H9 (cell line): ENCODE data around the gene PCCA. TPM values are rescaled to one million over a fixed set of nuclear protein-coding genes. Genes with fewer than 3 reads are reported as not detected.

ENCODE experiments used
- DNase-seq: peaks from one replicate; pipeline ENCODE4 v3.0.0-alpha.2; 2017
- H2AFZ ChIP-seq: one replicate; pipeline ENCODE4 v1.6.1; 2013; ENCODE audit warnings: mild to moderate bottlenecking, low read length, control low read depth, moderate library complexity
- H2AK5ac ChIP-seq: 2 replicates; pipeline ENCODE4 v1.6.1; 2013; ENCODE audit warnings: low read length, control low read depth, mixed read lengths; ENCODE audit not compliant: insufficient read length
- H2BK120ac ChIP-seq: one replicate; pipeline ENCODE4 v1.6.1; 2013; ENCODE audit warnings: low read depth, mild to moderate bottlenecking, low read length, control low read depth, inconsistent platforms; ENCODE audit not compliant: poor library complexity, severe bottlenecking
- H2BK12ac ChIP-seq: 2 replicates; pipeline ENCODE4 v1.6.1; 2013; ENCODE audit warnings: low read length, control low read depth, mixed read lengths, low read depth; ENCODE audit not compliant: insufficient read length
- H2BK15ac ChIP-seq: 2 replicates; pipeline ENCODE4 v1.6.1; 2013; ENCODE audit warnings: low read depth, low read length, control low read depth
- H2BK20ac ChIP-seq: one replicate; pipeline ENCODE4 v1.6.1; 2013; ENCODE audit warnings: low read depth, mild to moderate bottlenecking, low read length, control low read depth, inconsistent platforms; ENCODE audit not compliant: poor library complexity, severe bottlenecking
- H2BK5ac ChIP-seq: 2 replicates; pipeline ENCODE4 v1.6.1; 2013; ENCODE audit warnings: low read length, control low read depth, mixed read lengths; ENCODE audit not compliant: insufficient read length
- H3K14ac ChIP-seq: 2 replicates; pipeline ENCODE4 v1.6.1; 2013; ENCODE audit warnings: low read length, control low read depth; ENCODE audit not compliant: insufficient read depth
- H3K18ac ChIP-seq: 2 replicates; pipeline ENCODE4 v1.6.1; 2013; ENCODE audit warnings: low read depth, mild to moderate bottlenecking, mixed read lengths, low read length, control low read depth; ENCODE audit not compliant: insufficient read length
- H3K23ac ChIP-seq: 2 replicates; pipeline ENCODE4 v1.6.1; 2013; ENCODE audit warnings: low read length, control low read depth, mixed read lengths, low read depth; ENCODE audit not compliant: insufficient read length
- H3K23me2 ChIP-seq: 2 replicates; pipeline ENCODE4 v1.6.1; 2013; ENCODE audit warnings: low read depth, mild to moderate bottlenecking, mixed read lengths, low read length, control low read depth; ENCODE audit not compliant: insufficient read length, poor library complexity, severe bottlenecking
- H3K27ac ChIP-seq: 2 replicates; pipeline ENCODE4 v1.5.1; 2013; ENCODE audit warnings: low read length, control low read depth, mixed read lengths, low read depth; ENCODE audit not compliant: insufficient read length
- H3K27me3 ChIP-seq: 2 replicates; pipeline ENCODE4 v1.6.1; 2013; ENCODE audit warnings: low read length, control low read depth, inconsistent platforms; ENCODE audit not compliant: insufficient read depth
- H3K4ac ChIP-seq: 2 replicates; pipeline ENCODE4 v1.6.1; 2013; ENCODE audit warnings: low read depth, mild to moderate bottlenecking, control low read depth, inconsistent platforms, low read length, moderate library complexity
- H3K4me1 ChIP-seq: 2 replicates; pipeline ENCODE4 v1.6.1; 2013; ENCODE audit warnings: low read length, control low read depth, inconsistent platforms; ENCODE audit not compliant: insufficient read depth
- H3K4me2 ChIP-seq: 2 replicates; pipeline ENCODE4 v1.6.1; 2013; ENCODE audit warnings: low read length, control low read depth, mixed read lengths; ENCODE audit not compliant: insufficient read length, insufficient read depth
- H3K56ac ChIP-seq: 2 replicates; pipeline ENCODE4 v1.6.1; 2013; ENCODE audit warnings: low read depth, mild to moderate bottlenecking, mixed read lengths, low read length, control low read depth; ENCODE audit not compliant: insufficient read length
- H3K79me1 ChIP-seq: 2 replicates; pipeline ENCODE4 v1.6.1; 2013; ENCODE audit warnings: low read depth, mild to moderate bottlenecking, moderate library complexity, low read length, control low read depth, inconsistent platforms; ENCODE audit not compliant: insufficient read depth, poor library complexity, severe bottlenecking
- H3K79me2 ChIP-seq: 2 replicates; pipeline ENCODE4 v1.6.1; 2013; ENCODE audit warnings: low read length, control low read depth, inconsistent platforms; ENCODE audit not compliant: insufficient read depth
- H3K9ac ChIP-seq: 2 replicates; pipeline ENCODE4 v1.6.1; 2013; ENCODE audit warnings: low read length, control low read depth, mixed read lengths; ENCODE audit not compliant: insufficient read length; ENCODE audit errors: extremely low read depth
- H3K9me3 ChIP-seq: one replicate; pipeline ENCODE4 v1.6.1; 2013; ENCODE audit warnings: low read depth, low read length, inconsistent platforms; ENCODE audit not compliant: control insufficient read depth
- H3T11ph ChIP-seq: one replicate; pipeline ENCODE4 v1.6.1; 2013; ENCODE audit warnings: mild to moderate bottlenecking, low read length, control low read depth, inconsistent platforms
- H4K20me1 ChIP-seq: one replicate; pipeline ENCODE4 v1.6.1; 2013; ENCODE audit not compliant: control insufficient read depth, insufficient read length, insufficient read depth
- H4K5ac ChIP-seq: 2 replicates; pipeline ENCODE4 v1.6.1; 2013; ENCODE audit warnings: low read depth, mild to moderate bottlenecking, mixed read lengths, low read length, control low read depth; ENCODE audit not compliant: insufficient read length
- H4K8ac ChIP-seq: replicated peaks from 2 replicates; pipeline ENCODE4 v1.6.1; 2013; ENCODE audit warnings: low read length, control low read depth, mixed read lengths, low read depth; ENCODE audit not compliant: insufficient read length
- H4K91ac ChIP-seq: 2 replicates; pipeline ENCODE4 v1.6.1; 2013; ENCODE audit warnings: low read depth, mild to moderate bottlenecking, moderate library complexity, mixed read lengths, low read length, control low read depth; ENCODE audit not compliant: insufficient read length
- H3K27ac Mint-ChIP-seq, 3 experiments: 2 replicates in 2 of 3; 3 replicates in 1 of 3; pipeline ENCODE4 v1.8.0; 2020 to 2021; ENCODE audit warnings: mixed read lengths in 3 of 3, mild to moderate bottlenecking in 1 of 3, moderate library complexity in 1 of 3
- H3K27me3 Mint-ChIP-seq: 2 replicates; pipeline ENCODE4 v1.8.0; 2021; ENCODE audit warnings: low read depth, mild to moderate bottlenecking, moderate library complexity, mixed read lengths
- H3K36me3 Mint-ChIP-seq, 3 experiments: 2 replicates in 2 of 3; 3 replicates in 1 of 3; pipeline ENCODE4 v1.8.0; 2020 to 2021; ENCODE audit warnings: low read depth in 3 of 3, mixed read lengths in 3 of 3; ENCODE audit not compliant: insufficient read depth in 1 of 3
- H3K4me1 Mint-ChIP-seq, 2 experiments: 2 replicates each; pipeline ENCODE4 v1.8.0; 2020; ENCODE audit warnings: mixed read lengths in 2 of 2
- H3K4me3 Mint-ChIP-seq, 2 experiments: 2 replicates in 1 of 2; 3 replicates in 1 of 2; pipeline ENCODE4 v1.8.0; 2020 to 2021; ENCODE audit warnings: mild to moderate bottlenecking in 2 of 2, mixed read lengths in 2 of 2, moderate library complexity in 1 of 2
- H3K9me3 Mint-ChIP-seq, 2 experiments: 2 replicates in 1 of 2; 3 replicates in 1 of 2; pipeline ENCODE4 v1.8.0; 2020; ENCODE audit warnings: mild to moderate bottlenecking in 2 of 2, mixed read lengths in 2 of 2, moderate library complexity in 1 of 2
- WGBS: extraction: QIAGEN DNeasy Blood & Tissue Kit; methylation state at CpG from one replicate; pipeline ENCODE4 v1.1.7; 2013; ENCODE audit warnings: missing lambda C conversion rate, low lambda C conversion rate, mixed read lengths; ENCODE audit not compliant: insufficient read length; ENCODE audit errors: extremely low coverage; 5-methylcytosine and 5-hydroxymethylcytosine counted together
- total RNA-seq: library from RNA; stranded (reverse); gene quantifications from 2 replicates; pipeline ENCODE4 v1.2.1, GENCODE V29; 2021
- TF ChIP-seq, protein P1 (sequence below): fragments of 200-600 bp; sonication (generic); conservative IDR thresholded peaks from 3 replicates; pipeline ENCODE4 v1.8.0; 2021; ENCODE audit warnings: antibody characterized with exemption, mild to moderate bottlenecking

Gene PCCA
- total RNA-seq, 1 experiment from 2014 or later = 56.5 TPM

DNA sequence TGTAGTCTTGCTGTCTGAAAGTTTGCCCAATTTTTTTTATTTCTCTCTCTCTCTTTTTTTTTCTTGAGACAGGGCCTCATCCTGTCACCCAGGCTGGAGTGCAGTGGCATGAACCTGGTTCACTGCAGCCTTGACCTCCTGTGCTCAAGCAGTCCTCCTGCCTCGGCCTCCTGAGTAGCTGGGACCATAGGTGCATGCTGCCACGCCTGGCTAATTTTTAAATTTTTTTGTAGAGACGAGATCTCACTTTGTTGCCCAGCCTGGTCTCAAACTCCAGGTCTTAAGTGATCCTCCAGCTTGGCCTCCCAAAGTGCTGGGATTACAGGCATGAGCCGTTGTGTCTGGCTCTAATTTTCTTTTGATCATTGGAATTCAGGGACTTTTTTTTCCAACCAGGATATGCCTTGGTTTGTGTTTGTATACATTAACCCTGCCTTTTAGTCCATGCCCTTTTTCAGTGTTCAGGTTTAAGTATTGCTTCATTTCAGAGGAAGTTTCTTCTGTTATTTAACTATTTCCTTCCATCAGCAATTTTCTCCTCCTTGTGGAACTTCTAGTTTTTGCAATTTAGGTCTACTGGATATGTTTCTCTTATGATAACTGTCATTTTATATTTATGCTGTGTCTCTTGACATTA is 201.4 kb downstream of the PCCA start:
- WGBS = no CpG with 5 or more reads among the region's 4 CpGs
- Histone ChIP-seq H3K27ac (no peak overlapping the region), H4K5ac (no peak overlapping the region), H3T11ph (no peak overlapping the region), H3K56ac (no peak overlapping the region), H3K14ac (no peak overlapping the region), H3K18ac (no peak overlapping the region), H3K4me1 (no peaks in the 10 kb centered on the region), H3K4me2 (no peak overlapping the region), H3K4ac (no peak overlapping the region), H2BK5ac (no peak overlapping the region), H3K79me2 (no peaks in the 10 kb centered on the region), H3K9me3 (no peaks in the 10 kb centered on the region), H3K23ac (no peak overlapping the region), H4K8ac (no peak overlapping the region), H2AK5ac (no peak overlapping the region), H2BK15ac (no peak overlapping the region), H3K27me3 (no peaks in the 10 kb centered on the region), H3K23me2 (no peaks in the 10 kb centered on the region), H4K20me1 (no peaks in the 10 kb centered on the region), H2BK20ac (no peak overlapping the region), H2AFZ (no peak overlapping the region), H3K79me1 (no peaks in the 10 kb centered on the region), H3K9ac (no peak overlapping the region), H2BK120ac (no peak overlapping the region), H2BK12ac (no peak overlapping the region), H4K91ac (no peak overlapping the region)
- TF ChIP-seq, protein P1, sequence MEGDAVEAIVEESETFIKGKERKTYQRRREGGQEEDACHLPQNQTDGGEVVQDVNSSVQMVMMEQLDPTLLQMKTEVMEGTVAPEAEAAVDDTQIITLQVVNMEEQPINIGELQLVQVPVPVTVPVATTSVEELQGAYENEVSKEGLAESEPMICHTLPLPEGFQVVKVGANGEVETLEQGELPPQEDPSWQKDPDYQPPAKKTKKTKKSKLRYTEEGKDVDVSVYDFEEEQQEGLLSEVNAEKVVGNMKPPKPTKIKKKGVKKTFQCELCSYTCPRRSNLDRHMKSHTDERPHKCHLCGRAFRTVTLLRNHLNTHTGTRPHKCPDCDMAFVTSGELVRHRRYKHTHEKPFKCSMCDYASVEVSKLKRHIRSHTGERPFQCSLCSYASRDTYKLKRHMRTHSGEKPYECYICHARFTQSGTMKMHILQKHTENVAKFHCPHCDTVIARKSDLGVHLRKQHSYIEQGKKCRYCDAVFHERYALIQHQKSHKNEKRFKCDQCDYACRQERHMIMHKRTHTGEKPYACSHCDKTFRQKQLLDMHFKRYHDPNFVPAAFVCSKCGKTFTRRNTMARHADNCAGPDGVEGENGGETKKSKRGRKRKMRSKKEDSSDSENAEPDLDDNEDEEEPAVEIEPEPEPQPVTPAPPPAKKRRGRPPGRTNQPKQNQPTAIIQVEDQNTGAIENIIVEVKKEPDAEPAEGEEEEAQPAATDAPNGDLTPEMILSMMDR = no peak
- Mint-ChIP-seq H3K4me3 (no peak overlapping the region), H3K36me3 (peaks cover 0 to 9% (median 0%) of the 10 kb centered on the region in 3 experiments; a peak in 2 of 7 replicates), H3K9me3 (no peaks in the 10 kb centered on the region), H3K27me3 (no peaks in the 10 kb centered on the region), H3K27ac (peak overlapping the region in 2 of 3 experiments; percentile 26 to 58; a peak in 3 of 7 replicates), H3K4me1 (peaks cover 4 to 7% of the 10 kb centered on the region in 2 experiments; a peak in 3 of 4 replicates)
- no peak for DNase-seq
